GM19372 (cell line): Measurements from ENCODE around the gene PIGH.
"Not testable (repeated sequence)": the region's sequence is repeated elsewhere in the genome, so short reads cannot be mapped to it uniquely, and the experiment has no call there.

Experiments
- ATAC-seq: cut with Tn5 transposase; IDR thresholded peaks from one replicate; pipeline ENCODE4 v1.9.1; 2021; ENCODE audit warnings: mild to moderate bottlenecking, low read depth, moderate library complexity; ENCODE audit not compliant: unreplicated experiment

The PIGH gene

DNA sequence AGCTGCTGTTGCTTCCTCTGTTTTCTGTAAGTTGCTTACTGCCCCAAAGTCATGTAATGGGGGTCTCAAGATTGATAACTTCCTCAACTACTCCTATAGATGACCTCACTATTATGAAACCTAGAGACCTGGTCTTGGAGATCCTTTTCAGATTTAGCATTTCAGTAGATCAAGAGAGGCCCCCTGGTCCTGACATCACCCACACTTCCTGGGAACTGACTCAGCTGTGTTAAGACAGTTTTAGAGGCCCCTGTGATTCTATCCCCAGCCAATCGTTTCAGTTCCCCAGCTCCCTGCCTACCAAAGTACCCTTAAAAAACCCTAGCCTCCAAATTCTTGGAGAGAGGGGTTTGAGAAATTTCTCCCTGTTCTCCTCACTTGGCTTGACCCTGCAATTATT, 10.4 kb upstream of the PIGH start:
- ATAC-seq = no peak

DNA sequence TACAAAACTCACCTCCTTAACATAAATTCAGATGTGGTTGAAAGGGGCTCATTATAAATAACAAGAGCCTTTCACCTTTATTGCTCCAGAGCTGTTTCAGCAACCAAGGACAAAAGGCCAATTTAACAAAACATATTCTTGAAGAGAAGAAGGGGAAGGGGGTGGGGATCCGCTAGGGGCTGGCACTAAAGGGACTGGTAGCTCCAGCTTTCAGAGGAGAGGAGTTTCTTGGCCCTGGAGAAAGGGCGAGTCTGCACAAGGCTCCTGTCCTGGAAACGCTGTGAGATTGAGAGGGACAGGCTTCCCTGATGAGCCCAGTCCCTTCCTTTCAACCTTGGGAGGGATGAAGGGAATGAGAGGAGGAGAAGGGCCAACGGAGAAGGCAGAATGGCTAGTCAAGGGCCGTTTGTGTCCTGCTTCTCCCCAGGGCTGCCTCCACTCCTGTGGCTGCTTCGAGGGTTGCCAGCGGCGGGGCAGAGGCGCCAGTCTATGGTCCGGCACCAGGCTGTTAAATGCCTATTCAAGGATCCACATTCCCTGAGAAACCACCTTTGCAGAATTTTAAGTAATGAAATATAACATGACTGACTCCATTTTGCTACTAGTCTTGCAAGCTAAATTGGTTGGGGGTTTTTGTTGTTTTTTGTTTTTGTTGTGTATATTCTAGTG, 9.7 kb upstream of the PIGH start:
- ATAC-seq = no peak

DNA sequence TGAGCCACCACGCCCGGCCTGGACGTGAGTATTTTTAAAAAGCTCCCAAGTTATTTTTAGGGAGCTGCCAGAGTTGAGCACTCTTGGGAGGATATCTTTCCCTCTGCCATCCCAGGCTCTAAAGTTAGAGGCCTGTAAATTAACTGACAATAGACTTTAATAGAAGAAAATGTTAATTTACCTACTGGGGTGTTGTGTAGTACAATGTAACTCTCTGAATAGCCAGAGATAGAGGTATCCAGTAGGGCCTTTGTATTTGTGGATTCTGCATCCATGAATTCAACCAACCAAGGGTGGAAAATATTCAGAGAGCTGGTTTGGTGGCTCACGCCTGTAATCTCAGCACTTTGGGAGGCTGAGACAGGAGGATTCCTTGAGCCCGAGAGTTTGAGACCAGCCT, 7.6 kb upstream of the PIGH start:
- ATAC-seq = no peak

DNA sequence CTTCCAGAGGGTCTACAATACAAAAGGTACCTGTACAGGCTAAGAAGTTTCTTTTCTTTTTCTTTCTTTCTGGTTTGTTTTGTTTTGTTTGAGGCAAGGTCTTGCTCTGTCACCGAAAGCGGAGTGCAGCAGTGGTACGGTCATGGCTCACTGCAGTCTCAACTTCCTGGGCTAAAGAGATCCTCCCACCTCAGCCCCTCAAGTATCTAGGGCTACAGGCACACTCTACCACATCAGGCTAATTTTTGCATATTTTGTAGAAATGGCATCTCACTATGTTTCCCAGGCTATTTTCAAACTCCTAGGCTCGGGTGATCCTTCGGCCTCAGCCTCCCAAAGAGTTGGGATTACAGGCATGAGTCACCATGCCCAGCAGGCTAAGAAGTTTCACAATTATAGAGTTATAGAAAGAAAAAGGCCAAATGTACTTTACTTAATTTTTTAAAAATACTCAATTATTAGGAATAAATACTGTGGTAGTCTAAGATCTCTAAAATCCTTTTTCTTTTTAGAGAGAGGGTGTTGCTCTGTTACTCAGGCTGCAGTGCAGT, 3.0 kb upstream of the PIGH start:
- no peak for ATAC-seq

DNA sequence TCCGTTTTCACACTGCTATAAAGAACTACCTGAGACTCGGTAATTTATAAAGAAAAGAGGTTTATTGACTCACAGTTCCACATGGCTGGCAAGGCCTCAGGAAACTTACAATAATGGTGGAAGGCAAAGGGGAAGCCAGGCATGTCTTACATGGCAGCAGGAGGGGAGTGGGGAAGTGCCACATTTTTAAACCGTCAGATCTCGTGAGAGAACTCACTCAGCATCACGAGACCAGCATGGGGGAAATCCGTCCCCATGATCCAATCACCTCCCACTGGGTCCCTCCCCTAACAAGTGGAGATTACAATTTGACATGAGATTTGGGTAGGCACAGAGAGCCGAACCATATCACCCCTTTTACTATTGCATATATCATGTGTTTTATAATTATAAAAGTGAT, 2.0 kb upstream of the PIGH start:
- no peak for ATAC-seq

DNA sequence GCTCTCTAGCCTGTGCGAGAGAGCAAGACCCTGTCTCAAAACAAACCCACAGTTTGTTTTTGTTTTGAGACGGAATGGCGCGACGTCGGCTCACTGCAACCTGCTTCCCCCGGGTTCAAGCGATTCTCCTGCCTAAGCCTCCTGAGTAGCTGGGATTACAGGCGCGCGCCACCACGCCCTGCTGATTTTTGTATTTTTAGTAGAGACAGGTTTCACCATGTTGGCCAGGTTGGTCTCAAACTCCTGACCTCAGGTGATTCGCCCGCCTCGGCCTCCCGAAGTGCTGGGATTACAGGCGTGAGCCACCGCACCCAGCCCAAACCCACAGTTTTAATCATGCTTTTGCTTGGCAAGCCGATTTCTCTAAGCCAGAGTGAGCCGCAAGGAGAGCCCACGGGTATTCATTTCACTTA, 500 bp upstream of the PIGH start:
- not testable (repeated sequence) for ATAC-seq

DNA sequence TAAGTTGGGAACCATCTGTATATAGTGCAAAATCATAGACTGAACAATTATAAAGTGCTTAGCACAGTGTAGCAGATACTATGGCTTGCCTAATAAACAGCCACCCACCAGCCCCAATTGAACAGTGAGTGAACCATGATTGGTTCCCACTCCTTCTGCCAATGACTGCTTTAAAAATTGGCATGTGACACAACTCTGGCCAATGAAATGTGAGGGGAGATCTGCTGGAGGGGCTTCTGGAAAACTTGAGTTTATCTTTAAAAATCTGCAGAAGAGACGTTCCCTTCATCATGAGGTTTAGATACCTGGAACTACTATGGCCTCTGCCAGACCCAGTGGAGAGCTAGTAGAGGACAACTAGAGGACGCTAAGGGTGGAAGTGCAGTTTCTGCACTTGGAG, 4.7 kb downstream of the PIGH start:
- ATAC-seq = no peak

DNA sequence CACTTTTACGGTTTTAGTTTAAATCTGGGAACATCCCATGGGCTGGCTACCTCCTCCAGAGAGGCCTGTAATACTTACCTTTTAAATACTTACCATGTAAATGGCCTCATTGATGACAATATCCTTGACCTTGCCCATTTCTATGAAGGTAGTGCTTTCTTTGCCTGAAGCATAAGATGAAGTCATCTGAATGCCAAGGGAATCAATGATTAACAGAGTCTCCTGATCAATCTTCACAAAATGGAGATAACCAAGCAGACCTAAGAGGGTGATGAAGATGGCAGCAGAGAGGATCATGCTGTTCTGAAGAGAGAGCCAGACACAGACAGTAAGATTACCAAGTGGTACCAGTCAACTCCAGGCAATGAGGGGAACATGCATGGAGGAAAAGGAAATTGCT, 6.4 kb downstream of the PIGH start:
- not testable (repeated sequence) for ATAC-seq

DNA sequence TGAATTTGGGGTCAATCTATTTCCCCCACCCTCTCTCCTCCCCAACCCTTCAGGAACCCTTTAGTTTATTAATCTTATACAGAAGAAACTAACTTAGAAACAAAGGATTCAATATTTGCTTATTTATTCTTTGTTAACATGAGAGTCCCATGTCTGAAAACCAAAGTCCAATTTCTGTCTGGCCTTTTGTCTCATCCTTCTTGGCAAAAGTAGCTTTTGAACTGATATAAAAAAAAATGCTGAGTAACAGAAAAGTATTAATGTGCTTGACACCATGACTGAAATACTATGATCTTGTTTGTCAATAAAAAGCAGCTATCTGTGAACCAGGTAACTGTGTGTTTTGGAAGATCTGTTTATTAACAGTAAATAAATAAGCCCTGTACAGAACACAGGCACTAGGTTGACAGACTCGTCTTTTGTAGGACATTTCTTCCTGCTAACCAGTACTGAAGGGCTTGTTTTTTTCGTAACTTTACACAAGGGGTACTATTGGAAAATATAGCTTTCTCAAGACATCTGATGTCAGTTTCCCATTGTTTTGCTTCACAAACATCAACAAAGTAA, 10.8 kb downstream of the PIGH start:
- no peak for ATAC-seq

DNA sequence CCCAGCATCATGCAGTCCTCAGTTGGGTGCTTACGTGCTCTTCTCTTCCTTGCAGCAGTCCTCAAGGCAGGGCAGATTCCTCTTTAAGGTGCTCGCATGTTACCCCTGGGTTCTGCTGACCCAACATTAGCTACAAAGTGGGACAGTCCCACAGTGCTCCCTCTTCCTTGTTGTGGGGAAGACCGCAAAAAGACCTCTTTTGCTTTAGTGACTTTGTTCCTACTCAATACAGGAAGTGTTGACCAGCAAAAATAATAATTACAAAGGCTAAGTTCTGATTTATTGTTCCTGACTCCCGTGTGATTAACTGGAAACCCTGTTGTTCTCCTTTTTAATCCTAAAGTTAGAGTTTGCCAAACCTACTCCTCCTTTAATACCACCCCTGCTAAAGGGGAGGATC, 13.7 kb downstream of the PIGH start:
- no peak for ATAC-seq

DNA sequence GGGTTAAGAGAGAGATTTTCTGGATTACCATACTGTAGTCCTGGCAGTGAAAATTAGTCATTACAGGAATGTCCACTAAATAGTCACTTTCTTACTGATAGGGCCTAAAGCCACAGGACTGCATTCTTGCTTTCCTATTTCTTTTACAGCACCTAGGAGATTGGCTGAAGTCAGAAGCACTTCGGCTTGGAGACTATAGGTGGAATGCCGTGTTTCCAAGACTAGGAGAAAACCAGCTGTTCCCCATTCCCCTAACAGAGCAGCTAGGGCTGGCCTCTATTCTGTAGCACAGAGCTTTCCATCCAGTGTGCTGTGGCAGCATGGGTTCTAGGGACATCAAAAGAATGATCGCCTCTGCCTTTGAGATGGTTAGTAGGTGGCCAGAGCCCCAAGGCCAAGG, 15.1 kb downstream of the PIGH start:
- ATAC-seq = no peak

DNA sequence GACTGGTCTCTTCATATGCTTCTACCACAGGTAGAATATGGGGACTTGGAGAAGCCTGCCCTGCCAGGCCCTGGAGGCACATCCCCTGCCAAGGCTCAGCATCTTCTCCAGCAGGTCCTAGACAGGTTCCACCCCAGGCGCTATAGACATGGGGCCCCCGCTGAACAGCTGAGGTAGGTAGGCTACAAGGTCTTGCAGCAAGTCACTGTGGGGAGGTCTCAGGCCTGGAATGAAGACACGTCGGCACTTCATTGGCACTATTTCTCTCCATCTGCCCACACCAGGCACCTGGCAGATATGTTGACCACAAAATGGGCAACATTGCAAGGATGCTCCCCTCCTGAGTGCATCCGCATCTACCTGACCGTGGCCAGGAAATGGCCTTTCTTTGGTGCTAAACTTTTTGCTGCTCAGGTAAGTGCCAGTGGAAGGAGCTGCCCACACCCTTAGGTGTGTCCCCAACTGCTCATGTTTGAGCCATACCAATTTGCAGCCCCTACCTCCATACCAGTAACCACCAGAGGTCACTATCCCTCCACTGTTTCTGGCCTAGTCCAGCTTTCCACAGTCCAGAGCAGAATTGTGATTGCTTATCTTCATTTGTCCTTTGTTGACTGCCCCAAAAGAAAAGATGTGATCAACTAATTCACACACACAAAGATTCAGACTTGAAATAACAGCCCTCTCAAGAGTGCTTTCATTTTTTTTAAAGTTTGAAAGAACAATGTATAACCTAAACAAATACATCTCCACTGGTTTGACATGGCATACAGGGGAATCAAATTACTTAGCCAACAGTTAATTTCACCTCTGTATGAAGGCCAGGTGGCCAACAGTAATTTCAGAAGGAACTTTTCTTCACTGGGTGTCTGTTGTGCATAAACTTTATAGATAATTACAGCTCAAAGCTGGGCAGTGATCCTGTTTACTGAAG, 16.1 kb downstream of the PIGH start:
- ATAC-seq = no peak

DNA sequence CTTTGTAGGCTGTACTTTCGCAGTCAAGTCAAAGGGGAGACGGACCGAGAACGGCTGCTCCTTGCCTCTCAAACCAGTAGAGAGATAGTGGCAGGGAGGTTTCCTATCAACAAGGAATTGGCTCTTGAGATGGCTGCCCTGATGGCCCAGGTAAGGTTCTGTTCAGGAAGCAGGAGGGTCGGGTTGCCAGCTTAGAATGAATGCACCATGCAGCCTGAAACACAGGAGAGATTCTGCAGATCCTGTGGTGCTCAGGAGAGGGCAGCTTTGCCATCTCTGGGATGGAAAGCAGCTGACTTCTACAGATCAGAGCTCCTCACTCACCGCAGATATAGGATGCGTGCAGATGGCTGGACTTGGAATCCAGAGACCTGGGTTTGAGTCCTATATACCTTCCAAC, 18.0 kb downstream of the PIGH start:
- ATAC-seq = no peak

DNA sequence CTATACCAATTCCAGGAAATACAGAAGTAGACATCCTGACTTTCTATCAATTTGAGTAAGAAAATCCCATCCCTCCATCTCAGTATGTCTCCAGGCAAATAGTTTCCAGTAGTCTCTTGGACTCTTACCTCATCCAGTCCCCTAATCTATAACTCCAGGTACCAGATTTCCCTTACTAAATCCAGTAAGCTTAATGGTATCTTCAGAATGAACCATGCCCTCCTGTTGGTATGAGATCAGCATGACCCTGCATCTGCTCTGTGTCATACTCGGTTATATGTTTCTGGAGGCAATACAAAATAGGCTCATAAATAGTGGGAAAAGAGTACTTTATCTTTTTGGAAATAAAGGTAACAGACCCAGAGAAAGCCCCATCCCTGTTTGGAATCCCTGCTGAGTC, 18.4 kb downstream of the PIGH start:
- no peak for ATAC-seq

DNA sequence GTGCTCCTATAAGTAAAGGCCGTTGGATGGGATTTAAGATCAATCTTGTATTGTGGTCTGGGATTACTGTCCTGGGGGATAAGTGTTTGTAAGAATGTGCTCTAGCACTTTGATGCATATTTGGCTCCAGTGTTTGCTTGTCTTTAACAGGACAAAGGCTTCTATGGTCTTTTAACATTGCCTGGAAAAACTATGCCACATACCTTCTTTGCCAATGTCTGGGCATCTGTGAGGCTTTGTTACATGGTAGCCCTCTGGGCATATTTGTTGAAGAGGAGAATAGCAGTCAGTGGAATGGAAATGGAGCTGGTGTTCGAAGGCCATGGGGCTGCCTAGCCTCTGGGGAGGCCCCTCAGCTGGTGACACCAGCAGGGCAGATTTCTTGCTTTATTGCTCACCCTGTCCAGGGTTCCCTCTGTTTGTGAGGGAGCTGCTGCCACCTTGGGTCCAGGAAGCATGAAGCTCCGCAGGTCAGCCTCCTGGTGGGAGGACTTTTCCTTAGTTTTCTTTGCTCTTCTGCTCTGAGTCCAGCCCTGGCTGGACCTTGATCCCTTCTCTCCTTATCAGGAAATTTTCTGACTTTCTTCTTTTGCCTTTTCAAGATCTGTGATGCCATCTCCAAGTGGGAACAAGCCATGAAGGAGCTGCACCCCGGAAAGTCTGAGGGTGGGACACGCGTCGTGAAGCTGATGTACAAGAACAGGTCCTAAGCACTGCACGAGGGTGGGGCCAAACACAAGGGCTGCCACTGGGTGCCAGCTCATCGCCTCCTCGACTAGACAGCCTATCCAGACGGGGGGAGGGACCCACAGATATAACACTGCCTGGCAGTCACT, 19.5 kb downstream of the PIGH start:
- no peak for ATAC-seq

DNA sequence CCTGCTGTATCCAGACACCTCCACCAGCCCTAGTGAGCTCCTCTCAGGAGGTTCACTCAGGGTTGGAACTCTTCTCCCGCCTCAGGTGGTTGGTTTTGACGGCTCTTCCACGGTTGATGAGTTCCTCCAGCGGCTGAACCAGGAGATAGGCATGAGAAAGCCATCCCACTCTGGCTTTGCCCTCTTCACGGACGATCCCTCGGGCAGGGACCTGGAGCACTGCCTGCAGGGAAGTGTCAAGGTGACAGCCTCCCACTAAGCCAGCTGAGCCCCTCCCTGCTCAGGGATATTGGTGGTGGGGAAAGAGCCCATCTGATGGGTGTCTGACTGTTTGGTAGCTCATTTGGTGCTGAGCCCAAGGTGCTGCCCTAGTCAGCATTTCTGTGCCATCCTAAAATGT, 20.4 kb downstream of the PIGH start:
- ATAC-seq = no peak

DNA sequence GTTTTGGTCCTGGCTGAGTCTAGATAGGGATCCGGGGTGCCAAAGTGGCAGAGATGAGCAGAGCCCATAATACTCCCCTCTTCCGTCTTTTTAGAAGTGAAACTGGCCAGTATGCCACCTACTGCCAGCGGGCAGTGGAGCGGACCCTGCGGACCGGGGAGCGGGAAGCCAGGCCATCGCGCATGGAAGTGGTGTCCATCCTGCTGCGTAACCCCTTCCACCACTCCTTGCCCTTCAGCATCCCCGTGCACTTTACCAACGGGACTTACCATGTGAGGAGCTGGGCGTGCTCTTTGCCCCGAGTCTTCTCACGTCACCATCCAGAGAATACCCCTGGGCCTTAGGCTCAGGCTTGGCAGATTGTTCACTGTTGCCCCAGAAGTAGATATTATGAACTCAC, 21.0 kb downstream of the PIGH start:
- no peak for ATAC-seq

DNA sequence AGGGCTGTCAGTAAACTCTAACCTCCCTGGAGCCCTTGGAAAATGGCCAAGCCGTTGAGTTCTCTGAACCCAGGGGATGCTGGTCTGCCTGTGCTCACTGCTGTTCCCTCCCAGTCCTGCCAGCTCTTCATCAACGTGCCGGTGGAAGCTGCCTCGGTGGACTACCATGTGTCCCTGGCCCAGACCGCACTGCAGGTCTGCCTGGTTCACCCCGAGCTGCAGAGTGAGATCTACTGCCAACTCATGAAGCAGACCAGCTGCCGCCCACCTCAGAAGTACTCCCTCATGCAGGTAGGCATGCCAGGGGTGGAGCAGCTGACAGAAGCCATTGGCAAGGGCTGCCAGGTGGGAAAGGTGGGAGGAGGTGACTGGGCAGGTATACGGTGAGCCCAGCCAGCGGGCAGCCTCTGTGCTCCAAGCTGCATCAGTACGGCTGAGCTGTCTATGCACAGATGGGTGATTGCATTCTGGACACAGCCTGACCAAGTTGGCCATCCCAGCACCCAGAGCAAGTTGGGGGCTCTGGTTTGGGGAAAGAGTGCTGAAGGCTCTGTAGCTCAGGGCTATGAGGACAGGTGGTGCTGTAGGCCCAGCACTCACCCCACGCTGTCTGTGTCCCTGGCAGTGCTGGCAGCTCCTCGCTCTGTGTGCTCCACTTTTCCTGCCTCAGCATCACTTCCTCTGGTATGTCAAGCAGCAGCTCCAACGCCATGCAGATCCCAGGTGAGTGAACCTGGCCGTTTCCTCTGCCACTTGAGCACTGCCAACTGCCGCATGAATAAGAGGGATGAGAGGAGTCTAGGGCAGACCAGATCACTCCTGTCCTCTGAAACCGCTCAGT, 21.9 kb downstream of the PIGH start:
- no peak for ATAC-seq

DNA sequence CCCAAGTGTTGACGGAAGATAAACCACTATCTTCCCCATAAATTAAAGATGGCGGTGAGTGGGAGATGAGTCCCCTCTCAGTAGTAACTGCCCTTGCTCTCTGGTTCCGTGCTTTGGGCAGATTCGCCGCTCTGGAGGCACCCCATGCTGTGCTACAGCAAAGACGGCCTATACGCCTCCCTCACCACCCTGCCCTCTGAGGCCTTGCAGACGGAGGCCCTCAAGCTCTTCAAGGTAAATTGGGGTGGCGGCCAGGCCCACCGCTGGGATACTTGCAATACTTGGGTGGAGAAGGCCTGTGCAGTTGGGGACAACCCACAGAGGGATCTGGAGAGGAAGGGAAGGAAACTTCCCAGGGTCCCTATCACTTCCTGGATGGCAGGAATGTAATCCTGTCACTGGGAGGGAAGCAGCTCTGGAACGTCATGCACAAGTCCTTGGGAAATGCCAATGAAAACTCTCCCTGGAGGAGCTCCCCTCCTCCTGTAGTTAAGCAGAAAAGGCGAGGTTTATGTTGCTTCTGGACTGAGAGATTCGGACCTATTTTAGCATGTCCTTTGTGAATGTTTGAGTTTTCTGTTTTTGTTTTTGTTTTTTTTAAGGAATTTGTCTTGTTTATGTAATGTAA, 22.8 kb downstream of the PIGH start:
- ATAC-seq = no peak
